HL-60/S4 treated with retinoic acid at 250 ng/mL for 4 days and 3 days (cell line): ENCODE measurements around the gene UCK2.

Experiments
- in situ Hi-C: fragments of 300-500 bp; cut with MboI; formaldehyde crosslinking; loops from 2 replicates; pipeline ENCODE4 v1.7.0; 2022; ENCODE audit warnings: low sequenced_read_pairs

The UCK2 gene

DNA sequence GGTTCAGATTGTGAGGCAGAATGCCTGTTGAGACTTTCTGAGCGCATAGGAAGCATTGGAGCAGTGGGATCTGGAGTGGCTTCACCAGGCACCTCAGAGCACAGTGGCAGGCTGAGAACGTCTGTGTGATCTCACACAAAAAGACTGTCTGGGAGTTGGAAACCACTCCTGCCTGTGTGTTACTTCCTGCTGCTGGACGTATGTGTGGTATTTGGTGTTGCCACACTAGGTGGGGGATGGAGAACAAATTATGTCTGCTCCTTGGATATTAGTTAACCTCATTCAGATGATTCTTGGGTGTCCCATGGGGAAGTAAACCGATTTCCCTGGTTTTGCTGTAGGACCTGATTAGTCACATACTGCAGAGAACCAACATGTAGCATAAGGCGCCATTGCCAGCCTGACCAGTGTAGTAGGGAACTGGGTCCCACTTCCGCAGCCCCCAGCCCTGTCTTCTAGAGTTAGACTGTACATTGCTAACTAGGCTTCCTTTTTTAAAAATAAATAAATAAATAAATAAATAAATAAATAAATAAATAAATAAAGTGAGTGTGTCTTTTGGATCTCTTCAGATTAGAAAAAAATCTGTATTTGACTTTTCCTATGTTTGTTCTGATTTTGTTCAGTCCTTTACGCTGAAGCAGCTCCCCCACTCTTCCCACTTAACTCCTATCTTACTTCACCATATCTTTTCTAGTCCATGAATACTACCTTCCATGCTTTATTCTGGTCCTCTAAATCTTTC, 26.9 kb downstream of the UCK2 start:
- in situ Hi-C loops, result no loop called here

DNA sequence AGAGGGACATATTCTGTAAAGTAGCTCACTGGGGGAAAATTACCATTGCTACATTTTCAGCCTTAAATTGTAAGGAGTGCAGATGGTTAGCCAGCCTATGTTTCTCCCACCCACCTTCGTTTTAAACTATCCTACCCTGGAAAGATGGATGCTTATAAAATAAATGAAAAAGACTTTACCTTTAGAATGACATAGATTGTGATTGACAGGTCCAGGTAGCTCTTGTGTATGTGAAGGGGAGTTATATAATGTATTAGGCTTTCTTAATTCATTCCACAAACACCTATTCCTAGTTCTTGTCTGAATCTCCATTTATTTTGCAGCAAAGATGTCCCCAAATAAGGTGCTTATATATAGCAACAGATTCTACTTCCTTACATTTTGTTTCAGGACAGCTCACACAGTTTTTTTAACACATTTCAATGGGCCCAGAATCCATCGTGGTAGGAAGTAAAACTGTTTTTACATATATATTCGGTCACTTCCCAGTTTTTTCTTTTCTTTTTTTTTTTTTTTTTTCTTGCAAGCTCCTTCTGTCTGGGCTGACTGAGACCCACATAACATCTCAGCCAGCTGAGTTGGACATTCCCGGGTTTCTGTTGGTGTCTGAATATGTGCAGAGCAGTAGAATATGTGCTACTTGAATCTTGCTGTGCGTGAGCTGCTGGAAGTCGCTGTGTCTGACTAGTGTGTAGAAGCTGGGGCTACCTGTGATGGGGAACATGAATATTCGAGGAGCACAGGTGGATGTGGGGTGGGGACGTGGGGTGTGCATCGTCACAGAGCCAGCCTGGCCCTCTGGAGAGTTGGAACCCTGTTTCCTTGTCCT, 27.8 kb downstream of the UCK2 start:
- in situ Hi-C loops, result no loop called here

DNA sequence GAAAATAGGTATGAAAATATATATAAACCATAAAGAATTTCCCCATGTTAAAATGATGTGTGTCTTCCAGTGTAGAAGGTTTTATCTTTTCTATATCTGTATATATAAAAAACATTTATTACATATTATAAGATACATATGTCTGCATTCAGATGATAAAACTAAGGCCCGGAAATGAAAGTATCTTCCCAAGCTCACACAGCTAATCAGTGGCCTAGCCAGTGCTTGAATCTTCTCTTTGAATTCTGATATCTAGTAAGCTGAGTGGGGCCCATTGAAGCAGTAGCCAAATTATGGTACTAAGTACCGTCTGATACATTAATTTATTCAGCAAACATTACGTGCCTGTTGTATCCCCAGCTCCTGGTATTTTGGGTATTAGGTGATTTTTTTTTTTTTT, 28.6 kb downstream of the UCK2 start:
- in situ Hi-C loops, result no loop called here

DNA sequence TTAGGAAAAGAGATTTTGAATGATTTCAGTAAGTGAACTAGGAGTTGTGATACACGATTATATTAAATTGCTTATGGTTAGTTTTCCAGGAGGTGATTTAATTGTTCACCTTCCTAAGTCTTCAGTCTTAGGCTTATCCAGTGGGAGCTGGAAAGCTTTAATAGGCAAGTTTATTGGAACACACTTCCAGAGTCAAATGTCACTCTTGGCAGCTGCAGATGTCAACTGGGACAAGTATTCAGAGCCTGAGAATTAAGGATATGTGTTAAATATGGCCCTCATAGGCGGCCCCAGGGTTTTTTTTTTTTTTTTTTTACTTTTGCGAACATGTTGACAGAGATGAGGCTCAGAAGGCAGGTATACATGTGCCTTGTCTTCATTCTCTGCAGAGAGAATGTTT, 29.2 kb downstream of the UCK2 start:
- in situ Hi-C loops, result no loop called here

DNA sequence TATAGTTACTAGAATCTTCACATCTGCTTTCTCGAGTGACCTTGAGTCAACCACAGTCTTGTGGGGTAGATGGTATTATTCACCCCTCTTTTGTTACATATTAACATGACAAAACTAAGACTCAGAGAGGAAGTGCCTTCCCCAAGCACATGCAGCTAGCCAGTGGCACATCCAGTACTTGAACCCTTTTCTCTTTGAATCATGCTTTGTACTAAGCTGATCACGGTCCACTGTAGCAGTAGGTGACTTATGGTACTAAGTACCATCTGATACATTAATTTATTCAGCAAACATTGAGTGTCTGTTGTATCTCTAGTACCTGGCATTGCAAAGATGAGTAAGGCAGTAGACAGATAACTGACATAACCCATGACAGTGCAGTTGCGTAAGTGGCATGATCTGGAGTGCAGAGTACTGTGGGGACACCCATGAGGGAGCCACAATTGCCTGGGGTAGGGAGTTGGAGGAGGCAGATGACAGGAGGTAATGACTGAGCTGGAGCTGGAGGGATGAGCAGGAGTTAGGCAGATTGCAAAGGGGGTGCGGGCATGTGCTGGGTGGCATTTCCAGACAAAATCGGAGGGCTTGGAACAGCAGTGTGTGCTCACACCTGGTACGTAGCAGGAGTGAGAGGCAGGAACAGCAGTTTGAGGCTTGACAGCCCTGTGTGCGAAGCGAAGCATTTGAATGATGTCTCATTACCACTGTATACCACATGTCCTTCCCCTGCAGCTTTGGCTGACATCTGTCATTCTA, 29.8 kb downstream of the UCK2 start:
- in situ Hi-C loops, result no loop called here

DNA sequence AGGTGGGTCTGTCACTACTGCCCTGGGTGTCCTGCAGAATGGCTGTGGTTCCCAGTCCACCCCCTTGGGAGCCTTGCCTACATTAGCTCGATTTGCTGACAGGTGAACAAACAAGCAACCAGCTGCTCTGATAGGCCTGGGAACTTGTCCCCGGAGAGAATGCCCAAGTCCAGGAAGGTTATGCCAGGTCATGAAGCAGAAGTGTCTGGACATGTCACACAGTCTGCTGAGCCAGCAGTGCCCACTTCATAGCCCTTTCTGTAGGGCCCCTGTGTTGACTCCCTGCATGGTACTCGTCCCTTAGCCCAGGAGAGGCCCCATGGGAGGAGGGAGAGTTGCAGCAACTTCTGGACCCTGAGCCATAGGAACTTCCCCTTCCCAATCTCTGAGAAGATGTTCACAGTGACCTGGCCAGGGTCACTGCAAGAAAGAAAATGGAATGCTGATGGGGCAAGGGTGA, 31.0 kb downstream of the UCK2 start:
- in situ Hi-C loops, result no loop called here

DNA sequence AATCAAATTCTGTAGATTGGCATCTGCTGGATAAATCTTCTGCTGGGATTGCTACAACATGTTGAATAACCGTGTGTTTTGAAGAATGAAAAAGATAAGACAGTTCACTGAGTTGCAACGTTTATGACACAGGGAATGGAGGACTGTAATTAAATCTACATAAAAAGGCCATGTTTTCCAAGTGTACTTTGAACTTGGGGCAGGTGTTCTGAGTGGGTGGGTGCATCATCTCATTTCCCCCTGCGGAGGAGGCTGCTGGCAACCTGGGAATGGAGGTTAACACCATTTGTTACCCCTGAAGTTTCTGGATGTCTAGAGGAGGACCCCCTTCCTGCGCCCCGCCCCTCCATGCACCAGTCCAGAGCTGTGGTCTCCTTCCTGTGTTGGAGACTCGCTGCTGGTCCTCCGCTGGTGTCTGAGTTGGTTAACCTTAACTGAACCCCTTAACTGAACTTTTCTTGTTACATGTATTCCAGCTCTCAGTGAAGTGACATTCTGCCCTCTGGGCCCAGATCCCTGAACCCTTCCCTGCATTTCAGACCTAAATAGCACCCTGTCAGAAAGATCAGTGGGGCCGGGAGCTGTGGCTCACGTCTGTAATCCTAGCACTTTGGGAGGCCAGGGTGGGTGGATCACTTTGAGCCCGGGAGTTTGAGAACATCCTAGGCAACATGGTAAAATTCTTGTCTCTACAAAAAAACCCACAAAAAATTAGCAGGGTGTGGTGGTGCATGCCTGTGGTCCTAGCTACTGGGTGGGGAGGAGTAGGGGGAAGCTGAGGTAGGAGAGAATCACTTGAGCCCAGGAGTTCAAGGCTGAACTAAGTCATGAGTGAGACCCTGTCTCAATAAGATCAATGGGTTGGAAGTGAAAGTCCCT, 31.8 kb downstream of the UCK2 start:
- in situ Hi-C loops, result no loop called here

DNA sequence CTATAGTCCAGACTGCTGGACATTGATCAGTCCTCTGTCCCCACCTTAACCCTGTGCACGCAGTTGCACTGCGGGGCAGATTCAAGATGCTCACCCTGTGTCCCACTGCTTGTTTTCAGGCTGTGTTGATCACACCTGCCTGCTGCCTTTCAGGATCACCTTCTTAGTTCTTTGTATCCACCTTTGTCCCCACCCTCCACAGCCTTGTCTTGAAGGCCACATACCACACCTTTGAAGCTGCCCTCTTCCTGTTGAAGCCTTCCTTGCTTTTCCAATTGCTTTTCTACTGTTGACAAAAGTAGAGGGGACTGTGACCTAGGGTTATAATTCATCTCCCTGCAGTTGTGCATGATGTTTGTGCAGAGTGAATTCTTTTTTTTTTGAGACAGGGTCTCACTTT, 32.7 kb downstream of the UCK2 start:
- in situ Hi-C loops, result no loop called here

DNA sequence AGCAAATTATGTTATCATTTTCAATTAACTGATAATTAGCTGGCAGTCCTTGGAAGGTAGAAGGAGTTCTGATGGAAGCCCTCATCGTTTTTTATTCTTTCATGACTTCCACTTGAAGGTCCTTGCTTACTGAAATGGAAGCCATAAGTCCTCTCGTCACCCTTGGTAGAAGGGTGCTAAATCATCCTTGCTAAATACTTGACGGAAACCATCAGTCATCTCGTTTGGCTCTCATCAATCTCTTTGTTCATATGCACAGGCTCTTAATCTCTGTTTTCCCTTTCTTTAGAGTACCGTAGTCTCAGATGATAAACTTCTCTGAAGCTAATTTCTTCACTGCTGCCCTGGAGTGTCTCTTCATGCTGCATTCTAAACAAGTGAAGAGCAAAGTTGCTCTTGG, 34.5 kb downstream of the UCK2 start:
- in situ Hi-C loops, result no loop called here

DNA sequence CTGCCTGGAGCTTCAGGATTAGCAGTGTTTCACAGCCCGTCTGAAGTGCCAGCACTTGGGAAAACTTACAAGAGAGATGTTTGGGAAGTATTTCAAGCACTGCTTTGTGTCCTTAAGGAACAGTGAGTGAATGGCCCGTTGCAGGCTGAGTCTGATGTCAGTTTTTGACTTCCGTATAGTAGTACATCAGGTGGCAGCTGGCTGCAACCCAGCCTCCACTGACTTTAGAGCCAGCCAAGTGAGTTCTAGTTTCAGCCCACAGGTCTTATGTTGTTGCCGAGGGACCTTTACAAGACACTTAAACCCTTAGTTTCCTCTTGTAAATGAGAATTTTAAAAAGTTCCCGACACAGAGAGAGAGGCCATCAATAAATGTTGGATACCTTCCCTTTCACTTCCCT, 35.0 kb downstream of the UCK2 start:
- in situ Hi-C loops, result no loop called here

DNA sequence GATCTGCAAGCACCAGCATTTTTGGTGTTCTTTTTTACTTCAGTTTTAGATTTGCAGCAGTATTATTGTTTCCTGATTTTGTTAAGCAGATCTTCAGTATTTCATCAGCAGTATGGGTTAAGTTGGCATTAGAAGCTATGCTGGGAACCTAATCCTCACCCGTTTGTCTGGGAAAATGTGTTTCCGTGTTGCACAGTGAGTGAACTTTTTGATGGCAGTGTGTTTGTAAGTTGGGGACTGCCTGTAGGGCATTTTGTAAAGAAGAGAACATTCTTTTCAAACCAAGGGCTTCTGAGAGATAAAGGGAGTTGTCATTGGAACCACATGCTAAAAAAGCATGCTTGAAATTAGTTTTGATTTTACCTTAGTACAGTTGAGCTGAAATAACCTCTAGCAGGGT, 35.9 kb downstream of the UCK2 start:
- in situ Hi-C loops, result no loop called here

DNA sequence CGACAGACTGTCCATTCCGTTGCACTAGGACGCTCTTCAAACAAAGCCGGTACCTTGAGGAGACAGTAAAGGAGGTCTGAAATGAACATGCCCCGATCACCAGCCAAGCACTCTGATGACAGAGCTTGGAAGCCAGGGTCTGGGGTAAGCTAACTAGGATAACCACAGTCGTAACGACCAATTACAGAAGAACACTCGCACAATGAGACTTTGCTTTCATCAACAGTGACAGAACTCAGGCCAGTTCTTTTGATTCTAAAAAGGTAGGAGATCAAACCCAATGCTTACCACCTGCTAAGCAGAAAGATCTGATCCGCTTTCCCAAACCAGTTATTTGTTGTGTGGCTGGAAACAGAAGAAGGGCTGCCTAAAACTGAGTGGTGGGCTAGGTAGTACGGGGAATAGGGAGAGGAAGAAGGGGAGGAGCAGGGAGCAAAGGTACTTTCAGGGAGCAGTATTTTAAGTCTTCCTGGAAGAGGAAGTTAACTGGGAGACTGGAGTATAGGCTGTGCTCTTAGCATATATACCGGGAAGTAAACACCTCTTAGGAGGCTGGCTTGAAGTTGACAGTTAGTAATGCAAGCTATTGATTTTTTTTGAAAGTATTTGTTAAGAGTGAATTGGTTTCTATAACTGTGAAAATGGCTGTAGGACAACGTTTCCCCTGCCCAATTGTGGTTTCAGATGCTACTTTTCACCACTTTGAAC, 38.4 kb downstream of the UCK2 start:
- in situ Hi-C loops, result no loop called here

DNA sequence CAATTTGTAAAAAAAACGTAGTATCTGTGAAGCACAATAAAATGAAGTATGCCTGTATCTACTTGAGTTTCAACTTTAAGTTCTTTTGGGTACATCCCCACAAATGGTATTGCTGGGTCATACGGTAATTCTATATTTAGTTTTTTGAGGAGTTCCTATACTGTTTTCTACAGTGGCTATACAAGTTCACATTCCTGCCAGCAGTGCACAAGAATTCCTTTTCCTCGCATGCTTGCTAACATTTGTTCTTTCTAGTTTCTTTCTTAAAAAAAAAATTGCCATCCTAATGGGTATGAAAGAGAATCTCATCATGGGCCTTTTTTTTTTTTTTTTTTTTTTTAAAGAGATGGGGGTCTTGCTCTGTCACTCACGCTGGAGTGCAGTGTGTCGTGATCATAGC, 41.9 kb downstream of the UCK2 start:
- in situ Hi-C loops, result no loop called here

DNA sequence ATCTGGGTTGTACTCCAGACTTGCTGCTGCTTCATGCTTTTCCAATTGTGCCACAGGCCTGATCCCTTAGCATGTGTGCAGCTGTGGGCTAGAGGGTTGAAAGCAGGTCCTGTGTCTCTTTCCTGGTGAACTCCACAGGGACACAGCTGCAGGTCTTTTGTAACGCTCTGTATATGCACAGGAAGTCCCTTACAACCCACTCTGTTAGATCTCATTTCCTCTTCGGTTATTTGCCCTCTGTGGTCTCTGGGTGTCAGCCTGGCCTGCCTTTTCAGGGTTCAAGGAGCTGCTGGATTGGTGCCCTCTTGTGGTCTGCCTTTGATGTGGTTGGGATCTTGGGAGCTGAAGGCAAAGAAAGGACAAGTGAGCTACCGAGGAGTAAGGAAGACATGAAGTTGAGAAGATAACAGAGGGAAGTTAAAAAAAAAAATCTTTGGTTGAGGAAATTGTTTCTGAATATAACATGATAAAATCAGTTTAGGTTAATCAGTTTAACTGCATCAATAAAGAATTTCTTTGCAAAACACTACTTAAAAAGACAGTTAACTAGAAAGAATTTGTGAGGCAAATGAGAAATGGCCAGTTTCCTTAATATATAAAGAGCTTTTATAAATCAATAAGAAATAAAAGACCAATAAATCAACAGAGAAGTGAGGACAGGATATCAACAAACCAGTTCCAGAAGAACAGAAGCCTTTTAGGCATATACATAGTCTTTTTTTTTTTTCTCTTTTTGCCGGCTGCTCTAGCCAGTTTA, 44.1 kb downstream of the UCK2 start:
- in situ Hi-C loops, result no loop called here

DNA sequence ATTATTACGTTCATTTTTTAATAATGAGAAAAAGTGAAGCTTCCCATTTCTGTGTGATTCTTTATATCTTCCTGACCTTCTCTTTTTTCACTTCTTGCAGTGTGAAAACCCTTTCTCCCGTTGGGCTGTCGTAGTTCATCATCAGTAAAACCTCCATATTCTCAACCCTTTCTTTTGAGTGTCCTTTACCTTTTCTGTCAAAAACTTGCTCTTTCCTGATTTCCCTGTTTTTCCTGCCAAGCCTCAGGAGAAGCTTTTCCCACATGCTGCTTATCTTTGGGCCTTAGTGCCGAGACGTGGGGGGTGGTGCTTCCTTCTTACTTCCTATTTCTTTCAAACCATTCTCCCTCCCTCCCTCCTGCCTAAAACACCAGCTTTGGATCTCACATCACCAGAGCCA, 46.1 kb downstream of the UCK2 start:
- in situ Hi-C loops, result no loop called here

DNA sequence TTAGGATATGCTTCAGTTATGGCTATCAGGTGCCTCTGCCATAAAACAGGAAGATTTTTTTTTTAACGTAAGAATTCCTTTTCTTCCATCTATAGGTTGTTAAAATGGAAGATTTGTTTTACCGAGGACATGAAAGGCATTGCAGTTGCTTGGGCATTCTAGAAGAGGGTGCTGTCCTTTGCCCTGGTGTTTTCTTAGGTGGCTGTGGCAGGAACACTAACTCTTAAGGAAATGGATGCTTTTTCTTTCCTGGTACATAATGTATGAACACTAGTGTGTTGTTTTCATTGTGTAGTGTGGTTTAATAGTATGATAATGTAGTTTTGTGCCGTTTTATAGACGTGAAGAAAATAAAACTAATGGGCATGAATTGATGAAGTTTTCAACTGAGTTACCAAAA, 47.2 kb downstream of the UCK2 start:
- in situ Hi-C loops, result no loop called here

DNA sequence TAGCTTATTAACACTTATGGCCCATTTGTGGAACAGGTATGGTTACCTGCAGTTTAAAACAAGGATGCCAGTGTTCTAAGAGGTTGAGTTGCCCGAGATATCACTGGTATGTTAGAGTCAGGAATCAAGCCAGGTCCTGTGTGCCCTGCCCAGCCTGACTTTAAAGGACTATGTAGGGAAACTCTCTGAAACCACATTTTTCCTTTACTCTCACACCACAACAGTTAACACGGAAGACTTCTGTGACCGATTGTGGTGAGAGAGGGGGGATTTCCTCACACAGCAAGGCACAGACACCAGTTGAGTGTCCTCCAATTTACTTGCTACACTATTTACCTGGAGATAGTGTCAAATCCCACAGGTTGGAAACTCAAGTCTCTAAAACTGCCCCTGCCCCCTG, 47.8 kb downstream of the UCK2 start:
- in situ Hi-C loops, result no loop called here

DNA sequence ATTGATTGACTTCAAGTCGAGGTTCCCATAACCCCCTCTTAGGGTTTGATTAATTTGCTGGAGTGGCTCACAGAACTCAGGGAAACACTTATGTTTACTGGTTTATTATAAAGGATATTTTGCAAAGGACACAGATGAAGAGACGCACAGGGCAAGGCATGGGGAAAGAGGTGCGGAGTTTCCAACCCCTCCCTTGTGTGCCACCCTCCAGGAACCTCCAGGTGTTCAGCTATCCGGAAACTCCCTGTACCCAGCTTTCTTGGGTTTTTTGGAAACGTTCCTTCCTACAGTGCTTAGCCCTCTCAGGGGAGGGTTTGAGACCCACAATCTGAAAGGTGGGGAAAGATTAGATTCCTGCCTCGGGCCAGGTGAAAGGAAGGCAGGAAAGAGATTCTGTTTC, 48.2 kb downstream of the UCK2 start:
- in situ Hi-C loops, result no loop called here

DNA sequence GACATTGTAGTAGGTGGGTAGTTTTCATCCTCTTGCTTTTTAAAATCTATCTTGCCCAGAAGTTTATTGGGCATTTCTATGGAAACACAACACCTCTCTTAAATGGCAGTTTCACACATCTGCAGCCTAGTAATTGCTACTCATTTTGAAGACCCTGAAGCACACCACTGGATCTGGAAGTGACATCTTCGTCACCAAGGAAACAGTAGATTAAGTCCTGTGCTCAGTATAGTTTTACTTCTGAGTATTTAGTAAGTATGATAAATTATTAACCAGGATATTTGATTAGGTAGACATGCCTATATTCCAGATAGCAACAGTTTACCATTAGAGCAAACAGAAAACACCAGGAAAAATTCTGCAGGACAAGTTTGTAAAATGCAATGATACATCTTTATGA, 48.7 kb downstream of the UCK2 start:
- in situ Hi-C loops, result no loop called here
